Measurements from ENCODE around the gene CYP51A1.
A peak's percentile ranks its signal among the peaks of the same experiment; 100 is the strongest.
"Not testable (repeated sequence)": the region's sequence is repeated elsewhere in the genome, so short reads cannot be mapped to it uniquely, and the experiment has no call there.

The CYP51A1 gene

GRCh38 chr7:92110857-92111256 is 23.4 kb downstream of the CYP51A1 start:
- ChIA-PET POLR2A (no interaction called here), CTCF (no interaction called here)

GRCh38 chr7:92108821-92109220 is 25.5 kb downstream of the CYP51A1 start:
- ChIA-PET CTCF (interaction anchor here (1.9 kb wide), 1 partner anchor 24 kb away, joined by 5 read pairs; no protein-coding TSS in a partner anchor), POLR2A (no interaction called here)
- TF ChIP-seq, protein P1, sequence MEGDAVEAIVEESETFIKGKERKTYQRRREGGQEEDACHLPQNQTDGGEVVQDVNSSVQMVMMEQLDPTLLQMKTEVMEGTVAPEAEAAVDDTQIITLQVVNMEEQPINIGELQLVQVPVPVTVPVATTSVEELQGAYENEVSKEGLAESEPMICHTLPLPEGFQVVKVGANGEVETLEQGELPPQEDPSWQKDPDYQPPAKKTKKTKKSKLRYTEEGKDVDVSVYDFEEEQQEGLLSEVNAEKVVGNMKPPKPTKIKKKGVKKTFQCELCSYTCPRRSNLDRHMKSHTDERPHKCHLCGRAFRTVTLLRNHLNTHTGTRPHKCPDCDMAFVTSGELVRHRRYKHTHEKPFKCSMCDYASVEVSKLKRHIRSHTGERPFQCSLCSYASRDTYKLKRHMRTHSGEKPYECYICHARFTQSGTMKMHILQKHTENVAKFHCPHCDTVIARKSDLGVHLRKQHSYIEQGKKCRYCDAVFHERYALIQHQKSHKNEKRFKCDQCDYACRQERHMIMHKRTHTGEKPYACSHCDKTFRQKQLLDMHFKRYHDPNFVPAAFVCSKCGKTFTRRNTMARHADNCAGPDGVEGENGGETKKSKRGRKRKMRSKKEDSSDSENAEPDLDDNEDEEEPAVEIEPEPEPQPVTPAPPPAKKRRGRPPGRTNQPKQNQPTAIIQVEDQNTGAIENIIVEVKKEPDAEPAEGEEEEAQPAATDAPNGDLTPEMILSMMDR (IDR thresholded peaks at IDR 0.05; ENCODE audit: insufficient read depth, low read length, missing control alignments) = no peak
- DNase-seq (ENCODE audit: low read depth, low spot score) = no peak
- H3K4me3 ChIP-seq (ENCODE audit: low read depth, low read length) = no peak overlapping the region

More at GRCh38 chr7:92110857-92111256, 23.4 kb downstream of the CYP51A1 start:
- no peak overlapping the region for H3K4me3 ChIP-seq (ENCODE audit: low read depth, low read length)
- no peak for DNase-seq (ENCODE audit: low read depth, low spot score)
- TF ChIP-seq, protein P1 (IDR thresholded peaks at IDR 0.05; ENCODE audit: insufficient read depth, low read length, missing control alignments) = no peak

GRCh38 chr7:92102862-92103261 is 31.4 kb downstream of the CYP51A1 start:
- DNase-seq (ENCODE audit: low read depth, low spot score); CTCF ChIA-PET; POLR2A ChIA-PET; H3K4me3 ChIP-seq (ENCODE audit: low read depth, low read length): not testable (repeated sequence)

- no peak for DNase-seq (ENCODE audit: low read depth, low spot score)
- no peak overlapping the region for H3K4me3 ChIP-seq (ENCODE audit: low read depth, low read length)
- TF ChIP-seq, protein P1 (IDR thresholded peaks at IDR 0.05; ENCODE audit: insufficient read depth, low read length, missing control alignments) = no peak
- POLR2A ChIA-PET = no interaction called here
- CTCF ChIA-PET = interaction anchor here (0.8 to 1.3 kb wide), 2 partner anchors 9 to 79 kb away, joined by 3 read pairs; no protein-coding TSS in a partner anchor
These were observed 33.7 kb downstream of the CYP51A1 start for GRCh38 chr7:92100534-92100933.

DNA sequence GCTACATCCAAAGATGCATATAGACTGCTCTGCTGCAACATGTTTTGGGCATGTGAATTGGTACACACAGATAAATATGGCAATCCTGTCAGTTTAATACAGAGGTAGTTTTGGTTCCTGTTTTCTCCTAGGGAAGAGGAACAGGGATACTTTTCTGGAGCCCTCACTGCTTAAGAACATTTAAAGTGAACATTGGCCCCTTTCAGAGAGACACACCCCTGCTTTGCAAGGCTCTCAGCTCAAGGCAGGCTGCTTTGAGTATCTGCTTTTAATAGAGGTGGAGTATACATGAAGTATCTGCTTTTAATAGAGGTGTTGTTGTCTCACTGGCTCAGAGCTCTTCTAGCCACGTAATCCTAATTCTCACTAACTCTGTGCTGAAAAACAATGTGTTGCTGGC is 38.9 kb downstream of the CYP51A1 start:
- TF ChIP-seq, protein P1 (IDR thresholded peaks at IDR 0.05; ENCODE audit: insufficient read depth, low read length, missing control alignments) = no peak
- CTCF ChIA-PET = no interaction called here
- DNase-seq (ENCODE audit: low read depth, low spot score) = no peak
- H3K4me3 ChIP-seq (ENCODE audit: low read depth, low read length) = no peak overlapping the region
- POLR2A ChIA-PET = no interaction called here

DNA sequence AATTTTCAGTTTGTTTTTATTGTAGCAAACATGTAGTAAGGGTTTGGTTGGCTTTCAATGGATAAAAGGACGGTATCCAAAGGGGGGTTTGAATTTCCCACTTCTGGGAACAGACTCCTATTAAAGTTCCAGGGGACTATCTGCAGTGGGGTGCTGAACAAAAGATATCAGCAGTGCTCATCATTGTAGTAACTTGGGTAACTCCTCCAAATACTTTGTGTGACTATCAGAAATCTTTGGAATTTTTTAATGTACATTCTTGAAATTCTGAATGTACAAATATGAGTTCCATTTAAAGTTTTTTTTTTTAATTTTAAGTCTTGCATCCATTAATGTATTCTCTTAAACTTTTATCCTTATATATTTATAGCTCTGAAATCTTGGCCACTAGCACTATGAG is 42.1 kb downstream of the CYP51A1 start:
- DNase-seq (ENCODE audit: low read depth, low spot score) = peak; percentile 7
- POLR2A ChIA-PET = no interaction called here
- no peak overlapping the region for H3K4me3 ChIP-seq (ENCODE audit: low read depth, low read length)
- TF ChIP-seq, protein P1 (IDR thresholded peaks at IDR 0.05; ENCODE audit: insufficient read depth, low read length, missing control alignments) = no peak
- CTCF ChIA-PET = interaction anchor here (1.4 to 2.0 kb wide), 4 partner anchors 10 to 369 kb away, joined by 3 to 5 read pairs (median 4); partner anchors contain the start of genes LRRD1 and MTERF1

- POLR2A ChIA-PET = no interaction called here
- CTCF ChIA-PET = no interaction called here
- no peak overlapping the region for H3K4me3 ChIP-seq (ENCODE audit: low read depth, low read length)
- DNase-seq (ENCODE audit: low read depth, low spot score) = no peak
- TF ChIP-seq, protein P1 (IDR thresholded peaks at IDR 0.05; ENCODE audit: insufficient read depth, low read length, missing control alignments) = no peak
These were observed 46.0 kb downstream of the CYP51A1 start for GRCh38 chr7:92088266-92088665.

DNA sequence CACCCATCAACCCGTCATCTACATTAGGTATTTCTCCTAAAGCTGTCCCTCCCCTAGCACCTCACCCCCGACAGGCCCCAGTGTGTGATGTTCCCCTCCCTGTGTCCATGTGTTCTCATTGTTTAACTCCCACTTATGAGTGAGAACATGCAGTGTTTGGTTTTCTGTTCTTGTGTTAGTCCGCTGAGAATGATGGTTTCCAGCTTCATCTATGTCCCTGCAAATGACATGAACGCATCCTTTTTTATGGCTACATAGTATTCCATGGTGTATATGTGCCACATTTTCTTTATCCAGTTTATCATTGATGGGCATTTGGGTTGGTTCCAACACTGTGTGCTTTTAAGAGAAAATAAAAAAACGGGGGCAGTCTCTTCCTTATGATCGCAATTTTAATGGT is 50.4 kb downstream of the CYP51A1 start:
- POLR2A ChIA-PET; CTCF ChIA-PET; H3K4me3 ChIP-seq (ENCODE audit: low read depth, low read length); DNase-seq (ENCODE audit: low read depth, low spot score): not testable (repeated sequence)

Data from AG04449 (cell line).